ENCODE data around the gene SRSF1.
"Not testable (repeated sequence)": the region's sequence is repeated elsewhere in the genome, so short reads cannot be mapped to it uniquely, and the experiment has no call there.

Gene SRSF1

DNA sequence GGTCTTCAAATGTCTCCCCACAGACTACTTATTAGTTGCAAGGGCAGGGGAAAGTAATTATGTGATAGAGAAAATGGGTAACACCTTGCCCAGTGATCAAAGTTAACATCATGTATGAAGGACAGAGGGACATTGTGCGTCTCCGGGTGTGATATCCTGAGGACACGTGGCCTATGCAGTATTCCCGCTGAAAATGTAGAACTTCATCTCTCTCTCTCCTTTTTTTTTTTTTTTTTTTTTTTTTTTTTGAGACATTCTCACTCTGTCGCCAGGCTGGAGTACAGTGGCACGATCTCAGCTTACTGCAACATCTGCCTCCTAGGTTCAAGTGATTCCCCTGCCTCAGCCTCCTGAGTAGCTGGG is 43.9 kb downstream of the SRSF1 start:
- DNase-seq, result no peak

DNA sequence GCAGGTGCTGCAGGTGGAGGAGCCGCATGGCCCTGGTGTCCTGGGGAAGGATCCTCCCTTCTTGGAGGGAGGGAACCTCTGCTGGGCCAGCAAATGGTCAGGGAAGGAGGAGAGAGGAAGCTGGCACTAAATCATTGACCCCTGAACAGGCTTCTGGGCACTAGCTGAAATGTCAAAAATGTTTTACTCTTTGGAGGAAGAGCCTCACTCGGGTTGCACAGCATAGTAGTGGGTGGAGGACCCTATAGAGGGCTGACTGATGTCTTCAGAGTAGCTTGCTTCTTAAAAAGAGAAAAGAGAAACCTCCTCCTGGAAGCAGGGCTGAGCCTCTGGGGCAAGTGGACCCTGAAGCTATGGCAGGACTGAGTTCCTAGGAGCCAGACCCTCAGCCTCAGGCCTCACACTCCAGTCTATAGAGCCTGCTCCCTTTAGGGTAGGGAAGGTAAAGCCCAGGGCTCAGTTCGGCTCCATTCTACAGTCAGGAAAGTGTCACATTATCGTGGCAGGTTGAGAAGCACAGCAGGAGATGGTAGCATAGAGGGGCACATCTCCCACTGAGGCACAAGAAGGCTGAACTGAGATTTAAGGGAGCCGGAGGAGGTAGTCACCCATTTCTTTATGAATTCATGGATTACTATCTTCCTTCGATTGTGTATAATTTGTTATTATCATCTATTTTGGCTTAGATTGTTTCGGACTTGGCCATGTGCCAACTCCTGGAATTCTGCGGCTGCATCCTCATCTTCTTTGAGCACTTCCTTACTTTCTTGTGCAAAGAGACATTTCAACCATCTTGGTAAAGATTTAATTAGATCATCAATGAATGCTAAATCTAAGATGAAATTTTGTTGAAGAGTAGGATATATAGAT is 44.5 kb downstream of the SRSF1 start:
- DNase-seq, result peak in 3 of 4 experiments; percentile 34 to 61 (median 56)

GRCh38 chr17:57959929-57960328 is 47.1 kb downstream of the SRSF1 start:
- DNase-seq, result no peak

GRCh38 chr17:57958391-57958790 is 48.7 kb downstream of the SRSF1 start:
- DNase-seq, result not testable (repeated sequence)

DNA sequence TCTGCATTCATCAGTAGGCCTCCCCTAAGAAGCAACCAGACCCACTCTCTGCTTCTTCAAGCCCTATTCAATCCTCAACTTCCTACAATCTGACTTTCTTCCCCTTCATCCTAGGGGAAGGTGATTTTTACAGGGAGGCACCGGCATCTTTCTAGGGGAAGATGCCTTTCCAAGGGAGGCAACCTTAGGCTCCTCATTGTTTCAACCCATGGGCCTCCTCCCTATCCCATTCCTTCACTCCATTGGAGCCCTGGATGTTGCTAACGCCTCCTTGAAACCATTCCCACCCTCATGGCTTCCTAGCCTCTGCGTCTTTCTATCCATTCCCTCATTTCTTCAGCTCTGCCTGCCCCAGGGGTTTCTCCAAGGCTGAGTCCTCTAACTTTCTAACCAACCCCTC is 49.2 kb downstream of the SRSF1 start:
- no peak for DNase-seq

GRCh38 chr17:57957120-57957850 is 49.8 kb downstream of the SRSF1 start:
- no peak for DNase-seq

DNA sequence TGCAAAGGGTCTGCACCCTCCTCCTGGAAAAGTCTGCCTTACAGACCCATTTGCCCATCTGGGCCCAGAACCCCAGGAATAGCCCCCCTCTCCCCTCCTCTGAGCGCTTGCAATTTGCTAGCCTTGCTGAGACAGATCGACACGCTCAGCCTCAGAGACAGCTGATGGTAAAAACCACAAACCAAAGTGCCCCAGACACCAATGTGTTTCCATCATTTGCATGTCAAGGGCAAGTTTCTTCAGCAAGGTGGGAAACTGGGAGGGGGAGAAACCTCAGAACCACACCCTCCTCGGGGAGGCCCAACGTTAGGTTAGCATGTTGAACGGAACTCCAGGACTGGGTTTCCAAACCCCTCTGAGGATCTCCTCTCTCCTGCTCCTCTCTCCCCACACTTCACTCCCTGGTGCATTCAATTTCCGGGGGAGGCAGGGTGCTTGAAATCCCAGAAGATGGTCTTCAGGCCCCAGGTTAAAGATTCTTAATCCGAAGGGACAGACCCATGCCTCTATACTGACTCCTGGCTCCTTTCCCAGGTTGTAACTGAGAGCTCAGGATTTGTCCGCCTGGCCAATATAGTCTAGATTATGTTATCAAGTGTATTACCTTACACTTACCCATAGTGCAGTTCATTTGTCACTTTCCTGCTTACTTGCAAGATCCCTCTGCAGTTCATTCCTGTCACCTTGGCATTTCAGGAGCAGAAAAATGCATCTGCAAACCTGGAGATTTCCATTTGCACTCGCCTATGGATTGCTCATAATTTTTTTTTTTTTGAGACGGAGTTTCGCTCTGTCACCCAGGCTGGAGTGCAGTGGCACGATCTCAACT is 50.5 kb downstream of the SRSF1 start:
- no peak for DNase-seq

DNA sequence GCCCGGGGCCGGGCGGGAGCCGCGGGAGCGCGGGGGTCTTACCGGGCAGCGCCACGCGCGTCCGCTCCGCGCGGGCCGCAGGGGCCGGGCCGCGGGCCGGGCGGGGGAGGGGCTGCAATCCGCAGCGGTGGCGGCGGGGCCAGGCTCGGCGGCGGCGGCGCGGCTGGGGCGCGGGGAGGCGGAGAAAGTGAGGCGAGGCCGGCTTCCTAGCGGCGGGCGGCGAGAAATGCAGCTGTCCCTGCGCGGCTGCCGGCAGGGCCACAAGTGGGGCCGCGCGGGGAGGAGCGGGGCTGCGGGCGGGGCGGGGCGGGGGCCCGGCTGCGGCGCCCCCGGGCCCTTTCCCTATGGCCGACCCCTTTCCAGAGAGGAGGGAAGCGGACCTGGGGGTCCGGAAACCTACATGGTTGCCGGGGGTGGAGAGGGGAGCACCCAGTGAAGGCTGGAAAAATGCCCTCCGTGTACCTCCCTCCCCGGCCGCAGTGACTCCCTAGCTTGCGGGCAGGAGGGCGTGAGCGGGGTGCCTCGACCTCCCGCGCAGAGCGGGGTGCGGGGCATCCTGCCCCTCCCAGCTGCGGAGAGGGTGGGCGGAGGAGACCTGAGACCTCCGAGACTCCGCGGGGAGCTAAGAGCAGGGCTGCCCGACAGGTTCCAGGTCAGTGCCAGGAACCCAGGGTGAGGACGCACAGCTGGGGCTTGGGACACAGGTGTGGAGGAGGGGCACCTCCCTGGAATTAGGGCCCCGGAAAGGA is 51.7 kb downstream of the SRSF1 start, which contains the start of gene CUEDC1:
Gene CUEDC1 (minus strand): TSS at position 230 of the 749 bp plus-strand sequence. CDS start 69,848 bp downstream, outside the sequence.
- DNase-seq, result peak; percentile 79 to 93 (median 86)

DNA sequence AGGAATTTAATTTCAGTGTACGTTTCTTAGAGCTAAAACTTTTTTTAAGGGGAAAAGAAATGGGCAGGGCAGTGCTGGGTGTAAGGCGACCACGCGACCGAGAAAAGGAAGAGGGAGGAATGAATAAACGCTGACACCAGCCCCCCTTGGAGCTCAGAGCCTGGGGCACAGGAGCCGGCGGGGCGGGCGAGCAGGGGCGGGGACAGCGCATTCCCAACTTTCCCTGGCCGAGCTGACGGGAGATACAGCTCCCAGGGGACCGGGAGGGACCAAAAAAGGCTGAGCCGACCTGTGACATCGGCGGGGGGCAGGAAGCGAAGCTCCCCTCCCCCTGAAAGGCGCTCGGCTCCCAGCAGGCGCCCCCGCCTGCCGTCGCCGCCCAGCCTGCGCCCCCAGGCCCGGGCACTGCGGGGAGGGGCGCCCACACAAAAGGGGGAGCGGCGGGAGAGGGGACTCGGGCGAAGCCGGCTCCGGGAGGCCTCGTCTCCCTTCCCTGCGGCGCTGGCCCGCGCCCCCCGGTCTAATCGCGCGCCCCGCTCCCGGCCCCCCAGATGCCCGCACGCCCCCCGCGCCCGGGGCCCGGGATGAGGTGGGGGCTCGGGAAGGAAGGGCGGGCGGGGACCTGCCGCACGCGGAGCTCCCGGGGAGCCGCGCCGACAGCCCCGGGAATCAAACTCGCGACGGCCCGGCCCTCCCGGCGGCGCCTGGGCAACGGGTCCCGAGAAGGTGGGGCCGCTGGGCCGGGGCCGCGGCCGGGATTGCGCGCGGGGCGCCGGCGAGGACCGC is 52.5 kb downstream of the SRSF1 start:
- peak in 3 of 4 experiments; percentile 35 to 66 (median 62) for DNase-seq

GRCh38 chr17:57953705-57954396 is 53.2 kb downstream of the SRSF1 start:
- DNase-seq, result no peak

Data from suppressor macrophage (primary cell).